HEK293 (cell line): ENCODE data around the gene SMYD2.
A peak's percentile ranks its signal among the peaks of the same experiment; 100 is the strongest.

Experiments
- FEZF1 ChIP-seq: fragments of 450-650 bp; formaldehyde crosslinking; IDR thresholded peaks from 2 replicates; pipeline ENCODE4 v1.5.1; 2016; ENCODE audit warnings: missing biosample characterization, missing genetic modification characterization
- GLIS1 ChIP-seq: fragments of 450-650 bp; formaldehyde crosslinking; IDR thresholded peaks from 2 replicates; pipeline ENCODE4 v1.5.1; 2016; ENCODE audit warnings: missing biosample characterization, missing genetic modification characterization
- IKZF3 ChIP-seq: fragments of 450-650 bp; IDR thresholded peaks from 2 replicates; pipeline ENCODE4 v1.5.0; 2018; ENCODE audit warnings: missing biosample characterization, mild to moderate bottlenecking, missing genetic modification characterization, moderate library complexity
- KLF9 ChIP-seq: fragments of 450-650 bp; formaldehyde crosslinking; IDR thresholded peaks from 2 replicates; pipeline ENCODE4 v1.5.1; 2016; ENCODE audit warnings: missing biosample characterization, missing genetic modification characterization, low read depth
- SP2 ChIP-seq: fragments of 450-650 bp; formaldehyde crosslinking; IDR thresholded peaks from 2 replicates; pipeline ENCODE4 v1.5.1; 2016; ENCODE audit warnings: missing biosample characterization, missing genetic modification characterization
- ZBTB10 ChIP-seq: fragments of 450-650 bp; formaldehyde crosslinking; IDR thresholded peaks from 2 replicates; pipeline ENCODE4 v1.5.1; 2016; ENCODE audit warnings: missing biosample characterization, missing genetic modification characterization
- ZBTB21 ChIP-seq: fragments of 450-650 bp; formaldehyde crosslinking; IDR thresholded peaks from 2 replicates; pipeline ENCODE4 v1.5.1; 2017; ENCODE audit warnings: missing biosample characterization, missing genetic modification characterization
- ZBTB26 ChIP-seq: fragments of 450-650 bp; formaldehyde crosslinking; optimal IDR thresholded peaks from 2 replicates; pipeline ENCODE3; 2016; ENCODE audit warnings: missing biosample characterization, mild to moderate bottlenecking, missing genetic modification characterization
- ZBTB6 ChIP-seq: fragments of 450-650 bp; formaldehyde crosslinking; IDR thresholded peaks from 2 replicates; pipeline ENCODE4 v1.5.1; 2017; ENCODE audit warnings: missing biosample characterization, missing genetic modification characterization
- ZNF140 ChIP-seq: fragments of 450-650 bp; formaldehyde crosslinking; IDR thresholded peaks from 2 replicates; pipeline ENCODE4 v1.5.1; 2016; ENCODE audit warnings: missing biosample characterization, missing genetic modification characterization
- ZNF175 ChIP-seq: fragments of 450-650 bp; formaldehyde crosslinking; IDR thresholded peaks from 2 replicates; pipeline ENCODE4 v1.5.1; 2016; ENCODE audit warnings: missing biosample characterization, missing genetic modification characterization
- ZNF24 ChIP-seq: fragments of 450-650 bp; formaldehyde crosslinking; IDR thresholded peaks from 2 replicates; pipeline ENCODE4 v1.5.1; 2016; ENCODE audit warnings: missing biosample characterization, missing genetic modification characterization
- ZNF274 ChIP-seq, 2 experiments: fragments of 200-500 bp in 1 of 2; fragments of 450-650 bp in 1 of 2; sonication (Bioruptor generic) in 1 of 2; formaldehyde crosslinking in 1 of 2; IDR thresholded peaks; 2 replicates each; pipeline versions ENCODE4 v1.5.1 to v1.6.1; 2014 to 2016; ENCODE audit warnings: borderline replicate concordance in 1 of 2, inconsistent platforms in 1 of 2, low read length in 1 of 2, missing biosample characterization in 1 of 2, missing genetic modification characterization in 1 of 2
- ZNF280C ChIP-seq: fragments of 450-650 bp; formaldehyde crosslinking; IDR thresholded peaks from 2 replicates; pipeline ENCODE4 v1.5.1; 2016; ENCODE audit warnings: missing biosample characterization, missing genetic modification characterization
- ZNF404 ChIP-seq: fragments of 450-650 bp; formaldehyde crosslinking; IDR thresholded peaks from 2 replicates; pipeline ENCODE4 v1.5.1; 2017; ENCODE audit warnings: missing biosample characterization, missing genetic modification characterization
- ZNF449 ChIP-seq: fragments of 450-650 bp; formaldehyde crosslinking; IDR thresholded peaks from 2 replicates; pipeline ENCODE4 v1.5.1; 2017; ENCODE audit warnings: missing biosample characterization, mild to moderate bottlenecking, missing genetic modification characterization, moderate library complexity
- ZNF514 ChIP-seq: fragments of 450-650 bp; formaldehyde crosslinking; IDR thresholded peaks from 2 replicates; pipeline ENCODE4 v1.5.1; 2016; ENCODE audit warnings: missing biosample characterization, missing genetic modification characterization
- ZNF548 ChIP-seq: fragments of 450-650 bp; formaldehyde crosslinking; IDR thresholded peaks from 2 replicates; pipeline ENCODE4 v1.5.1; 2016; ENCODE audit warnings: missing biosample characterization, missing genetic modification characterization
- ZNF549 ChIP-seq: fragments of 450-650 bp; IDR thresholded peaks from 2 replicates; pipeline ENCODE4 v1.5.1; 2018; ENCODE audit warnings: missing biosample characterization, missing genetic modification characterization, mild to moderate bottlenecking, inconsistent platforms, moderate library complexity
- ZNF555 ChIP-seq: fragments of 450-650 bp; formaldehyde crosslinking; conservative IDR thresholded peaks from 2 replicates; pipeline ENCODE4 v1.5.1; 2017; ENCODE audit warnings: missing biosample characterization, mild to moderate bottlenecking, missing genetic modification characterization, inconsistent platforms
- ZNF560 ChIP-seq: fragments of 450-650 bp; formaldehyde crosslinking; IDR thresholded peaks from 2 replicates; pipeline ENCODE4 v1.5.1; 2017; ENCODE audit warnings: missing biosample characterization, missing genetic modification characterization, borderline replicate concordance
- ZNF561 ChIP-seq: fragments of 450-650 bp; IDR thresholded peaks from 2 replicates; pipeline ENCODE4 v1.5.1; 2018; ENCODE audit warnings: missing biosample characterization, missing genetic modification characterization, borderline replicate concordance
- ZNF692 ChIP-seq: fragments of 450-650 bp; formaldehyde crosslinking; IDR thresholded peaks from 2 replicates; pipeline ENCODE4 v1.5.1; 2016; ENCODE audit warnings: missing biosample characterization, missing genetic modification characterization
- ZNF76 ChIP-seq: fragments of 450-650 bp; formaldehyde crosslinking; IDR thresholded peaks from 2 replicates; pipeline ENCODE4; 2016; ENCODE audit warnings: low read depth, missing biosample characterization, missing genetic modification characterization, borderline replicate concordance
- ZNF837 ChIP-seq: fragments of 450-650 bp; formaldehyde crosslinking; IDR thresholded peaks from 2 replicates; pipeline ENCODE4 v1.5.1; 2016; ENCODE audit warnings: missing biosample characterization, missing genetic modification characterization
- ZSCAN30 ChIP-seq: fragments of 450-650 bp; IDR thresholded peaks from 2 replicates; pipeline ENCODE4 v1.5.1; 2018; ENCODE audit warnings: missing biosample characterization, mild to moderate bottlenecking, missing genetic modification characterization, moderate library complexity

SMYD2 gene

GRCh38 chr1:214261206-214262123 is 19.5 kb upstream of the SMYD2 start (continued):
- TF ChIP-seq IKZF3 (tag by site-specific recombination) (peak; percentile 25; the same call in 1 of the 2 replicates), ZNF140 (tag by site-specific recombination) (no peak), ZNF548 (tag by site-specific recombination) (no peak), ZNF837 (tag by site-specific recombination) (no peak), ZNF274 (IDR thresholded peaks at IDR 0.05; ENCODE audit: low read length) (no peak), ZNF274 (tag by site-specific recombination; IDR thresholded peaks at IDR 0.05; ENCODE audit: borderline replicate concordance) (no peak), ZNF555 (tag by site-specific recombination) (no peak), ZBTB26 (tag by site-specific recombination) (peak; percentile 34), SP2 (tag by site-specific recombination) (no peak), ZNF561 (no peak), ZNF280C (tag by site-specific recombination) (no peak), ZNF514 (tag by site-specific recombination) (no peak), ZBTB21 (tag by site-specific recombination) (no peak), ZNF449 (tag by site-specific recombination) (no peak), ZNF76 (tag by site-specific recombination) (no peak), ZNF549 (tag by site-specific recombination) (no peak), ZNF404 (tag by site-specific recombination) (no peak), ZNF24 (peak; percentile 24; the same call in 1 of the 2 replicates), ZNF560 (tag by site-specific recombination) (no peak), KLF9 (tag by site-specific recombination) (no peak), ZNF692 (tag by site-specific recombination) (no peak; the same call in 1 of the 2 replicates), FEZF1 (peak; percentile 54), ZNF175 (tag by site-specific recombination) (no peak), ZBTB6 (tag by site-specific recombination) (no peak), ZSCAN30 (tag by site-specific recombination) (peak; percentile 77), GLIS1 (tag by site-specific recombination) (no peak), ZBTB10 (tag by site-specific recombination) (peak; percentile 71)
